K562 (cell line): Measurements from ENCODE around the gene REM2. TPM values are rescaled to one million over a fixed set of nuclear protein-coding genes. Genes with fewer than 3 reads are reported as not detected.

ENCODE experiments used
- ATAC-seq: fragments of 200-7000 bp; cut with Tn5 transposase; 3 replicates; pipeline ENCODE4 v1.9.1; 2020; ENCODE audit warnings: moderate library complexity
- BruUV-seq: library from RNA; stranded (reverse); fragments of 400-500 nt; replicated peaks from 2 replicates; lab custom pipeline; 2021; lab: Mats Ljungman, UMichigan
- CTCF ChIA-PET: fragments of 300-600 bp; formaldehyde crosslinking; extraction: SDS; loops from one replicate; lab custom pipeline; 2021; ENCODE audit warnings: low intra/inter-chr PET ratio; lab: Yijun Ruan, JAX
- POLR2A ChIA-PET: fragments of 300-600, 350-650 bp; sonication (Branson Sonifier 250); formaldehyde crosslinking; extraction: SDS; loops from one replicate; lab custom pipeline; 2021; ENCODE audit warnings: antibody characterized with exemption, inconsistent platforms; lab: Yijun Ruan, JAX
- DNase-seq, 4 experiments: peaks; one replicate each; pipeline versions ENCODE4 v3.0.0 to v3.0.0-alpha.2; 2011 to 2018; ENCODE audit warnings: low spot score in 3 of 4, mixed read lengths in 3 of 4; ENCODE audit errors: extremely low read depth in 1 of 4
- FAIRE-seq: peaks from 2 replicates; lab custom pipeline; 2011; peaks lifted over from hg19 to GRCh38; lab: Jason Lieb, UNC
- H2AFZ ChIP-seq: 2 replicates; pipeline ENCODE4 v1.6.0; 2011; ENCODE audit warnings: low read depth, low read length, control low read depth, inconsistent platforms
- H3K27ac ChIP-seq: fragments of 200-600 bp; 3 replicates; pipeline ENCODE4 v1.8.0; 2011; ENCODE audit warnings: low read depth, mild to moderate bottlenecking, control low read depth, inconsistent platforms, low read length, moderate library complexity, mixed read lengths; ENCODE audit errors: extremely low read depth
- H3K27me3 ChIP-seq, 2 experiments: fragments of 300-600 bp in 1 of 2; 2 replicates in 1 of 2; 3 replicates in 1 of 2; pipeline versions ENCODE4 v1.6.0 to v1.8.0; 2011; ENCODE audit warnings: inconsistent platforms in 2 of 2, low read length in 2 of 2, mild to moderate bottlenecking in 1 of 2, mixed read lengths in 1 of 2, moderate library complexity in 1 of 2; ENCODE audit not compliant: control insufficient read depth in 2 of 2, insufficient read depth in 2 of 2
- H3K36me3 ChIP-seq: fragments of 300-600 bp; 3 replicates; pipeline ENCODE4 v1.8.0; 2011; ENCODE audit warnings: mild to moderate bottlenecking, low read length, inconsistent platforms; ENCODE audit not compliant: control insufficient read depth, insufficient read depth
- H3K4me1 ChIP-seq, 2 experiments: fragments of 200-600 bp in 1 of 2; replicated peaks in 1 of 2; 2 replicates in 1 of 2; 3 replicates in 1 of 2; pipeline versions ENCODE4 v1.5.1 to v1.8.0; 2011; ENCODE audit warnings: inconsistent platforms in 2 of 2, low read length in 2 of 2, mild to moderate bottlenecking in 1 of 2, mixed read lengths in 1 of 2, moderate library complexity in 1 of 2; ENCODE audit not compliant: control insufficient read depth in 2 of 2, insufficient read depth in 2 of 2
- H3K4me2 ChIP-seq: 2 replicates; pipeline ENCODE4 v1.6.1; 2011; ENCODE audit warnings: low read length, control low read depth, inconsistent platforms, mixed read lengths; ENCODE audit not compliant: insufficient read depth
- H3K4me3 ChIP-seq: fragments of 200-600 bp; sonication (generic), shearing (Covaris generic); 2 replicates; pipeline ENCODE4 v1.5.1; 2016; ENCODE audit warnings: control low read depth, inconsistent platforms
- H3K79me2 ChIP-seq: fragments of 200-600 bp; 3 replicates; pipeline ENCODE4 v1.8.0; 2011; ENCODE audit warnings: low read length, inconsistent platforms; ENCODE audit not compliant: control insufficient read depth, insufficient read depth
- H3K9ac ChIP-seq, 2 experiments: 2 replicates each; pipeline versions ENCODE4 v1.6.0 to v1.6.1; 2011; ENCODE audit warnings: low read depth in 2 of 2, low read length in 2 of 2, control low read depth in 1 of 2, inconsistent platforms in 1 of 2, mild to moderate bottlenecking in 1 of 2, mixed read lengths in 1 of 2; ENCODE audit not compliant: insufficient read depth in 1 of 2
- H3K9me1 ChIP-seq: one replicate; pipeline ENCODE4 v1.6.0; 2011; ENCODE audit warnings: inconsistent platforms, mild to moderate bottlenecking, low read length, moderate library complexity; ENCODE audit not compliant: control insufficient read depth, insufficient read depth
- H3K9me3 ChIP-seq: replicated peaks from 2 replicates; pipeline ENCODE4 v1.5.1; 2011; ENCODE audit warnings: low read depth, low read length, inconsistent platforms; ENCODE audit not compliant: control insufficient read depth, insufficient read depth
- H4K20me1 ChIP-seq: replicated peaks from 2 replicates; pipeline ENCODE4 v1.6.1; 2011; ENCODE audit warnings: low read length, inconsistent platforms, mixed read lengths; ENCODE audit not compliant: control insufficient read depth, insufficient read depth
- C11orf30 ChIP-seq: fragments of 450-650 bp; IDR thresholded peaks from 2 replicates; pipeline ENCODE4 v1.6.1; 2016; ENCODE audit warnings: low read depth, mild to moderate bottlenecking
- GTF2B ChIP-seq: IDR thresholded peaks from 2 replicates; pipeline ENCODE4 v1.6.1; 2011; ENCODE audit not compliant: insufficient read length; ENCODE audit errors: extremely low read depth
- MED1 ChIP-seq: sonication (generic); formaldehyde crosslinking; IDR thresholded peaks from 2 replicates; pipeline ENCODE4 v1.8.1; 2023; ENCODE audit warnings: missing genetic modification reagents, borderline replicate concordance
- RAD21 ChIP-seq, 2 experiments: fragments of 250-450 bp in 1 of 2; fragments of 450-650 bp in 1 of 2; sonication (Bioruptor Pico) in 1 of 2; formaldehyde crosslinking in 1 of 2; IDR thresholded peaks in 1 of 2; conservative IDR thresholded peaks in 1 of 2; 2 replicates each; pipeline versions ENCODE4 v1.4.0 to v1.8.0; 2020 to 2022; ENCODE audit warnings: mild to moderate bottlenecking in 2 of 2, moderate library complexity in 1 of 2
- ZHX1 ChIP-seq: fragments of 150-350 bp; conservative IDR thresholded peaks from 2 replicates; pipeline ENCODE4 v1.6.1; 2014; ENCODE audit warnings: low read length
- ZNF253 ChIP-seq: fragments of 250-450 bp; sonication (Bioruptor Pico); conservative IDR thresholded peaks from 2 replicates; pipeline ENCODE4 v1.6.1; 2021; ENCODE audit warnings: mild to moderate bottlenecking
- WGBS: fragments of 100-300 bp; shearing (Covaris generic); methylation state at CpG from one replicate; pipeline ENCODE4 v1.1.6; 2016; ENCODE audit warnings: low coverage, mixed read lengths; ENCODE audit not compliant: insufficient coverage; ENCODE audit errors: missing lambda C conversion rate; 5-methylcytosine and 5-hydroxymethylcytosine counted together
- in situ Hi-C: fragments of 300-500 bp; cut with MboI; formaldehyde crosslinking; loops from 4 replicates; pipeline ENCODE4 v1.15.0; 2018; ENCODE audit warnings: inconsistent platforms, mixed read lengths
- intact Hi-C: fragments of 100-400 bp; cut with micrococcal nuclease; formaldehyde crosslinking; loops from 2 replicates; pipeline ENCODE4 v1.14.2; 2022
- polyA plus RNA-seq, 8 experiments: library from polyadenylated mRNA; depleted of rRNA in 4 of 8; stranded (reverse) in 5 of 8; unstranded in 3 of 8; fragments of >200 nt; fragmentation: Nextera tagmentation in 2 of 8; fragmentation: Illumina TruSeq in 1 of 8; extraction: Ambion mirVana in 2 of 8; extraction: Trizol in 1 of 8; gene quantifications; 2 replicates each; pipeline versions ENCODE4 v1.2.1 to v1.2.3, GENCODE V29; 2011 to 2014; ENCODE audit warnings: inconsistent platforms in 1 of 8, missing spikeins in 1 of 8
- total RNA-seq, 7 experiments: library from RNA; depleted of rRNA in 6 of 7; stranded (reverse); fragments of >200 nt in 6 of 7; fragmentation: Illumina TruSeq in 2 of 7; extraction: Trizol in 2 of 7; gene quantifications; 2 replicates each; pipeline versions ENCODE4 v1.2.1 to v1.2.3, GENCODE V29; 2011 to 2021; ENCODE audit warnings: low replicate concordance in 1 of 7

REM2 gene
- total and polyA plus RNA-seq, 9 of the 15 experiments (the other 6 are each of a cell fraction or from before 2014, with no cell fraction given): 0.18 to 1.0 (median 0.38) TPM

GRCh38 chr14:22920697-22921096, 37.7 kb downstream of the REM2 start:
- Histone ChIP-seq H3K9me1 (no peaks in the 10 kb centered on the region), H3K4me2 (no peak overlapping the region), H3K27me3 (no peaks in the 10 kb centered on the region), H2AFZ (no peak overlapping the region), H3K79me2 (peaks cover 36% of the 10 kb centered on the region), H3K4me1 (peaks cover 0 to 25% of the 10 kb centered on the region in 2 experiments; a peak in 4 of 5 replicates), H3K4me3 (no peak overlapping the region), H3K27ac (no peak overlapping the region), H3K9ac (no peak overlapping the region), H4K20me1 (no peaks in the 10 kb centered on the region), H3K9me3 (no peaks in the 10 kb centered on the region), H3K36me3 (peaks cover 73% of the 10 kb centered on the region)
- no TSS peak for BruUV-seq
- TF ChIP-seq GTF2B (no peak), RAD21 (CRISPR knock-in tag; conservative IDR thresholded peaks at IDR 0.05 in 1 of 2, IDR thresholded peaks at IDR 0.05 in 1 of 2) (no peak), C11orf30 (no peak), MED1 (no peak), ZNF253 (CRISPR knock-in tag) (no peak), ZHX1 (no peak)
- ChIA-PET CTCF (no interaction called here), POLR2A (interaction anchor here (0.6 to 4.5 kb wide), 5 partner anchors 8 to 120 kb away, joined by 3 to 62 read pairs (median 5); partner anchors contain the start of gene PRMT5)
- intact Hi-C loops: no loop called here
- DNase-seq: no peak
- no peak for ATAC-seq
- WGBS: 84% methylated on average over 6 of the region's 6 CpGs
- in situ Hi-C loops: no loop called here
- no peak for FAIRE-seq
